GM13977 (cell line): ENCODE results near the gene C21orf91.

Experiments used
- DNase-seq: peaks from one replicate; pipeline ENCODE4 v3.0.0; 2012; ENCODE audit warnings: low spot score
- in situ Hi-C: fragments of 300-500 bp; cut with MboI; formaldehyde crosslinking; loops from one replicate; pipeline ENCODE4 v1.12.0; 2022; ENCODE audit warnings: low sequenced_read_pairs, low pct_unique_long_range_greater_than_20kb, mixed read lengths, inconsistent platforms; ENCODE audit not compliant: unreplicated experiment
- TF ChIP-seq, protein P1 (sequence below): IDR thresholded peaks from 2 replicates; pipeline ENCODE4 v1.5.1; 2012; ENCODE audit warnings: mild to moderate bottlenecking, control low read depth; ENCODE audit not compliant: insufficient read depth; ENCODE audit errors: extremely low read depth, missing control alignments

C21orf91 gene

GRCh38 chr21:17802572-17802971 is 16.6 kb downstream of the C21orf91 start:
- TF ChIP-seq, protein P1, sequence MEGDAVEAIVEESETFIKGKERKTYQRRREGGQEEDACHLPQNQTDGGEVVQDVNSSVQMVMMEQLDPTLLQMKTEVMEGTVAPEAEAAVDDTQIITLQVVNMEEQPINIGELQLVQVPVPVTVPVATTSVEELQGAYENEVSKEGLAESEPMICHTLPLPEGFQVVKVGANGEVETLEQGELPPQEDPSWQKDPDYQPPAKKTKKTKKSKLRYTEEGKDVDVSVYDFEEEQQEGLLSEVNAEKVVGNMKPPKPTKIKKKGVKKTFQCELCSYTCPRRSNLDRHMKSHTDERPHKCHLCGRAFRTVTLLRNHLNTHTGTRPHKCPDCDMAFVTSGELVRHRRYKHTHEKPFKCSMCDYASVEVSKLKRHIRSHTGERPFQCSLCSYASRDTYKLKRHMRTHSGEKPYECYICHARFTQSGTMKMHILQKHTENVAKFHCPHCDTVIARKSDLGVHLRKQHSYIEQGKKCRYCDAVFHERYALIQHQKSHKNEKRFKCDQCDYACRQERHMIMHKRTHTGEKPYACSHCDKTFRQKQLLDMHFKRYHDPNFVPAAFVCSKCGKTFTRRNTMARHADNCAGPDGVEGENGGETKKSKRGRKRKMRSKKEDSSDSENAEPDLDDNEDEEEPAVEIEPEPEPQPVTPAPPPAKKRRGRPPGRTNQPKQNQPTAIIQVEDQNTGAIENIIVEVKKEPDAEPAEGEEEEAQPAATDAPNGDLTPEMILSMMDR, result no peak
- in situ Hi-C loops, result no loop called here
- no peak for DNase-seq

DNA sequence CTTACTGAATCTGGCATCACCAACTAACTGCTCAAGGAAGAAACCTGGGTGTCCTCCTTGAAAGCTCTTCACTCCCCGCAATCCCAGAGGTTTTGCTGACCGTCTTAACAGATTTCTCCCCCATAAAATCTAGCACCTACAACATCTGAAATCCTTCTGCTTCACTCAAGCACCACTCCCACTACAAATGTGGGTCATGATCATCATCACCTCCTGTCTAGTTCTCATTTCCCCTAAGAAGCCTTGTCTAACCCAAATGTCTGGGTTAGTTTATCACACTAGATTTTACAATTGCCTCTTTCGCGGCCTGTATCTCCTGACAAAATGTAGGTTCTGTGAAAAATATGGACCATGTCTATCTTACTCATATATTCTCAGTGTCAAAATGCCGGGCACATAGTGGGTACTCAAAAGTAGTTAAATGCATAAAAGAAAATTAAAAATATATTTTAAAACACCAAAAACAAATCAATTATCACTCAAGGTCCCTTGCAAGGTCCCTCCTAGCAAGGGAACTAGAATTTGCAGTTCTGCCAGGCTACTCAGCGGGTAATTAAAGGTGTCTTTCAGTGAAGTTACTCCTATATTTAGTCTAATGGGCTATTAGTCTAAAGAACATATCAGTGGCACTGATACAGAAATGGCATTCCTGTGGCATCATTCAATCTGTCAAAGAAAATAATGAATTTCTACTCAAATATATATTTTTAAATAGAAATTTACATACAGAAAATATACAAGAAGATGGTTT is 19.6 kb downstream of the C21orf91 start:
- TF ChIP-seq, protein P1, result no peak
- in situ Hi-C loops, result loop anchor here (25.0 kb wide), 1 partner anchor 112 kb away; no protein-coding TSS in a partner anchor
- DNase-seq, result no peak

GRCh38 chr21:17798796-17799195 is 20.4 kb downstream of the C21orf91 start:
- TF ChIP-seq, protein P1, result no peak
- DNase-seq, result no peak
- in situ Hi-C loops, result loop anchor here (25.0 kb wide), 1 partner anchor 111 kb away; no protein-coding TSS in a partner anchor

GRCh38 chr21:17797967-17798366 is 21.2 kb downstream of the C21orf91 start:
- in situ Hi-C loops, result loop anchor here (25.0 kb wide), 1 partner anchor 111 kb away; no protein-coding TSS in a partner anchor
- DNase-seq, result no peak
- TF ChIP-seq, protein P1, result no peak

GRCh38 chr21:17796503-17796902 is 22.7 kb downstream of the C21orf91 start:
- in situ Hi-C loops, result loop anchor here (25.0 kb wide), 1 partner anchor 109 kb away; no protein-coding TSS in a partner anchor
- DNase-seq, result no peak

GRCh38 chr21:17796037-17796403 is 23.1 kb downstream of the C21orf91 start:
- DNase-seq, result no peak
- TF ChIP-seq, protein P1, result no peak
- in situ Hi-C loops, result loop anchor here (25.0 kb wide), 1 partner anchor 109 kb away; no protein-coding TSS in a partner anchor

More at GRCh38 chr21:17796503-17796902, 22.7 kb downstream of the C21orf91 start:
- TF ChIP-seq, protein P1, result no peak
